IMR-90 (cell line): Measurements from ENCODE around the gene VASH1. TPM values are rescaled to one million over a fixed set of nuclear protein-coding genes. Genes with fewer than 3 reads are reported as not detected.

ENCODE experiments used
- ATAC-seq: fragments of 200-7000 bp; cut with Tn5 transposase; 2 replicates; pipeline ENCODE4 v1.9.1; 2020; ENCODE audit warnings: low read depth, mild to moderate bottlenecking, moderate library complexity
- BruUV-seq: library from RNA; stranded (reverse); fragments of 400-500 nt; replicated peaks from 2 replicates; lab custom pipeline; 2021; lab: Mats Ljungman, UMichigan
- CTCF ChIA-PET: fragments of 300-600 bp; formaldehyde crosslinking; extraction: SDS; loops from one replicate; lab custom pipeline; 2021; ENCODE audit warnings: antibody characterized with exemption; lab: Yijun Ruan, JAX
- POLR2A ChIA-PET: fragments of 300-600 bp; sonication (Branson Sonifier 250); formaldehyde crosslinking; loops from one replicate; lab custom pipeline; 2022; ENCODE audit warnings: antibody characterized with exemption; ENCODE audit not compliant: unreplicated experiment; lab: Charles Lee
- DNase-seq: peaks from one replicate; pipeline ENCODE4 v3.0.0; 2013
- H2AFZ ChIP-seq: replicated peaks from 2 replicates; pipeline ENCODE3; 2013; ENCODE audit warnings: low read length, mild to moderate bottlenecking; ENCODE audit not compliant: poor library complexity
- H2AK5ac ChIP-seq: 2 replicates; pipeline ENCODE4 v1.6.1; 2013; ENCODE audit warnings: low read depth, low read length, inconsistent platforms
- H2AK9ac ChIP-seq: replicated peaks from 2 replicates; pipeline ENCODE3; 2013; ENCODE audit warnings: mild to moderate bottlenecking, low read depth, low read length, moderate library complexity; ENCODE audit not compliant: poor library complexity
- H2BK120ac ChIP-seq: 2 replicates; pipeline ENCODE4 v1.6.1; 2013; ENCODE audit warnings: low read depth, low read length, inconsistent platforms
- H2BK15ac ChIP-seq: 3 replicates; pipeline ENCODE4 v1.6.1; 2013; ENCODE audit warnings: low read depth, low read length, inconsistent platforms
- H2BK20ac ChIP-seq: 2 replicates; pipeline ENCODE4 v1.6.1; 2013; ENCODE audit warnings: low read depth, mild to moderate bottlenecking, inconsistent platforms, low read length, moderate library complexity
- H2BK5ac ChIP-seq: 2 replicates; pipeline ENCODE4 v1.6.1; 2013; ENCODE audit warnings: mild to moderate bottlenecking, low read depth, low read length, inconsistent platforms; ENCODE audit not compliant: poor library complexity, severe bottlenecking
- H3K14ac ChIP-seq: replicated peaks from 2 replicates; pipeline ENCODE4 v1.6.1; 2013; ENCODE audit warnings: low read depth, low read length, inconsistent platforms
- H3K18ac ChIP-seq: 2 replicates; pipeline ENCODE4 v1.6.1; 2013; ENCODE audit warnings: low read depth, low read length, control low read depth
- H3K23ac ChIP-seq: 2 replicates; pipeline ENCODE4 v1.6.1; 2013; ENCODE audit warnings: low read depth, low read length, inconsistent platforms
- H3K27ac ChIP-seq: 2 replicates; pipeline ENCODE4 v1.5.1; 2013; ENCODE audit warnings: mild to moderate bottlenecking, control low read depth, low read length; ENCODE audit not compliant: insufficient read depth
- H3K27me3 ChIP-seq: 2 replicates; pipeline ENCODE4 v1.6.1; 2013; ENCODE audit warnings: low read length; ENCODE audit not compliant: control insufficient read depth, insufficient read depth
- H3K36me3 ChIP-seq: 2 replicates; pipeline ENCODE4 v1.6.1; 2013; ENCODE audit warnings: low read length, mixed read lengths; ENCODE audit not compliant: control insufficient read depth, insufficient read depth
- H3K4ac ChIP-seq: 2 replicates; pipeline ENCODE4 v1.6.1; 2013; ENCODE audit warnings: low read depth, low read length, inconsistent platforms
- H3K4me1 ChIP-seq: 2 replicates; pipeline ENCODE4 v1.6.1; 2013; ENCODE audit warnings: low read length, mixed read lengths; ENCODE audit not compliant: control insufficient read depth, insufficient read depth
- H3K4me2 ChIP-seq: 2 replicates; pipeline ENCODE4 v1.6.1; 2013; ENCODE audit warnings: low read depth, mild to moderate bottlenecking, control low read depth, low read length, moderate library complexity
- H3K4me3 ChIP-seq: 2 replicates; pipeline ENCODE4 v1.5.1; 2013; ENCODE audit warnings: low read depth, mild to moderate bottlenecking, control low read depth, low read length, moderate library complexity; ENCODE audit not compliant: insufficient read depth
- H3K56ac ChIP-seq: 2 replicates; pipeline ENCODE4 v1.6.1; 2013; ENCODE audit warnings: low read length, inconsistent platforms; ENCODE audit not compliant: insufficient read depth; ENCODE audit errors: extremely low read depth
- H3K79me1 ChIP-seq, 2 experiments: 2 replicates each; pipeline ENCODE4 v1.6.1; 2013; ENCODE audit warnings: low read length in 2 of 2, inconsistent platforms in 1 of 2, low read depth in 1 of 2
- H3K9ac ChIP-seq: 2 replicates; pipeline ENCODE4 v1.6.1; 2013; ENCODE audit warnings: low read depth, low read length, control low read depth
- H3K9me1 ChIP-seq: 2 replicates; pipeline ENCODE4 v1.6.1; 2013; ENCODE audit warnings: low read length, inconsistent platforms; ENCODE audit not compliant: insufficient read depth
- H3K9me3 ChIP-seq: 2 replicates; pipeline ENCODE4 v1.6.1; 2013; ENCODE audit warnings: low read length; ENCODE audit not compliant: control insufficient read depth, insufficient read depth
- H4K20me1 ChIP-seq: 2 replicates; pipeline ENCODE4 v1.6.1; 2013; ENCODE audit warnings: low read length, inconsistent platforms; ENCODE audit not compliant: insufficient read depth
- H4K5ac ChIP-seq: 2 replicates; pipeline ENCODE4 v1.6.1; 2013; ENCODE audit warnings: mild to moderate bottlenecking, low read depth, low read length, control low read depth
- H4K8ac ChIP-seq, 2 experiments: 2 replicates each; pipeline ENCODE4 v1.6.1; 2013; ENCODE audit warnings: low read depth in 2 of 2, low read length in 2 of 2, control low read depth in 1 of 2, inconsistent platforms in 1 of 2
- H4K91ac ChIP-seq: 2 replicates; pipeline ENCODE4 v1.6.1; 2013; ENCODE audit warnings: low read depth, low read length, inconsistent platforms; ENCODE audit not compliant: insufficient read depth
- BHLHE40 ChIP-seq: fragments of 150-350 bp; IDR thresholded peaks from 2 replicates; pipeline ENCODE4 v1.6.1; 2016; ENCODE audit warnings: mild to moderate bottlenecking, low read depth, low read length
- CEBPB ChIP-seq: IDR thresholded peaks from 2 replicates; pipeline ENCODE4 v1.6.1; 2012; ENCODE audit warnings: low read depth, low read length, improper control_type of control experiment
- CHD1 ChIP-seq: IDR thresholded peaks from 2 replicates; pipeline ENCODE4 v1.6.1; 2012; ENCODE audit warnings: low read depth, low read length, improper control_type of control experiment
- FOS ChIP-seq: fragments of 150-350 bp; IDR thresholded peaks from 2 replicates; pipeline ENCODE4 v1.6.1; 2016; ENCODE audit warnings: low read depth, low read length
- MAFK ChIP-seq: IDR thresholded peaks from 2 replicates; pipeline ENCODE4 v1.6.1; 2012; ENCODE audit warnings: low read depth, low read length, improper control_type of control experiment
- MAZ ChIP-seq: IDR thresholded peaks from 2 replicates; pipeline ENCODE4 v1.6.1; 2012; ENCODE audit warnings: low read depth, mild to moderate bottlenecking, low read length, improper control_type of control experiment, moderate library complexity, borderline replicate concordance
- MXI1 ChIP-seq: IDR thresholded peaks from 2 replicates; pipeline ENCODE4 v1.6.1; 2012; ENCODE audit warnings: low read depth, mild to moderate bottlenecking, low read length, moderate library complexity, borderline replicate concordance
- NFE2L2 ChIP-seq: fragments of 150-350 bp; IDR thresholded peaks from 2 replicates; pipeline ENCODE4 v1.6.1; 2016; ENCODE audit warnings: low read depth, mild to moderate bottlenecking, low read length
- POLR2A ChIP-seq: IDR thresholded peaks from 2 replicates; pipeline ENCODE4 v1.6.1; 2012; ENCODE audit warnings: mild to moderate bottlenecking, low read depth, low read length
- RCOR1 ChIP-seq: IDR thresholded peaks from 2 replicates; pipeline ENCODE4 v1.6.1; 2012; ENCODE audit warnings: mild to moderate bottlenecking, low read length, improper control_type of control experiment; ENCODE audit not compliant: insufficient replicate concordance
- RFX5 ChIP-seq: IDR thresholded peaks from 2 replicates; pipeline ENCODE4 v1.8.0; 2012; ENCODE audit warnings: low read depth, mild to moderate bottlenecking, low read length, moderate library complexity
- SMC3 ChIP-seq: fragments of 150-350 bp; IDR thresholded peaks from 2 replicates; pipeline ENCODE4 v1.6.1; 2016; ENCODE audit warnings: low read depth, mild to moderate bottlenecking, antibody characterized with exemption, low read length, moderate library complexity
- WGBS, 2 experiments: methylation state at CpG; one replicate each; pipeline versions ENCODE4 v1.1.5 to v1.1.7; 2013; ENCODE audit warnings: missing lambda C conversion rate in 2 of 2; ENCODE audit not compliant: insufficient read length in 1 of 2; ENCODE audit errors: extremely low coverage in 2 of 2; 5-methylcytosine and 5-hydroxymethylcytosine counted together
- dilution Hi-C: fragments of 300-500 bp; cut with HindIII; formaldehyde crosslinking; loops from one replicate; pipeline ENCODE4 v1.14.3; 2018; ENCODE audit warnings: low sequenced_read_pairs; ENCODE audit not compliant: unreplicated experiment
- in situ Hi-C: fragments of 300-500 bp; cut with MboI; formaldehyde crosslinking; loops from 3 replicates; pipeline ENCODE4 v1.14.3; 2019; ENCODE audit warnings: low sequenced_read_pairs, inconsistent platforms, mixed read lengths
- intact Hi-C: fragments of 100-400 bp; cut with micrococcal nuclease; formaldehyde crosslinking; loops from 2 replicates; pipeline ENCODE4 v1.10.0; 2022
- polyA plus RNA-seq, 3 experiments: library from polyadenylated mRNA; depleted of rRNA; stranded (reverse); fragments of >200 nt; gene quantifications; 2 replicates each; pipeline ENCODE4 v1.2.3, GENCODE V29; 2012; ENCODE audit warnings: low replicate concordance in 1 of 3
- total RNA-seq: library from RNA; depleted of rRNA; stranded (reverse); fragments of >200 nt; gene quantifications from 2 replicates; pipeline ENCODE4 v1.2.3, GENCODE V29; 2012
- TF ChIP-seq, protein P1 (sequence below): conservative IDR thresholded peaks from 2 replicates; pipeline ENCODE4 v1.5.1; 2012; ENCODE audit warnings: mild to moderate bottlenecking, low read depth, low read length, improper control_type of control experiment
- TF ChIP-seq, protein P2 (sequence below): fragments of 150-350 bp; IDR thresholded peaks from 2 replicates; pipeline ENCODE4 v1.6.1; 2017; ENCODE audit warnings: mild to moderate bottlenecking, antibody characterized with exemption, low read length, low read depth
- TF ChIP-seq, protein P3 (sequence below): fragments of 150-350 bp; IDR thresholded peaks from 2 replicates; pipeline ENCODE4 v1.6.1; 2016; ENCODE audit warnings: low read depth, mild to moderate bottlenecking, low read length, moderate library complexity, borderline replicate concordance

The VASH1 gene
- total and polyA plus RNA-seq, 2 of the 4 experiments (the other 2 are of a cell fraction): 2.0 to 9.5 TPM

DNA sequence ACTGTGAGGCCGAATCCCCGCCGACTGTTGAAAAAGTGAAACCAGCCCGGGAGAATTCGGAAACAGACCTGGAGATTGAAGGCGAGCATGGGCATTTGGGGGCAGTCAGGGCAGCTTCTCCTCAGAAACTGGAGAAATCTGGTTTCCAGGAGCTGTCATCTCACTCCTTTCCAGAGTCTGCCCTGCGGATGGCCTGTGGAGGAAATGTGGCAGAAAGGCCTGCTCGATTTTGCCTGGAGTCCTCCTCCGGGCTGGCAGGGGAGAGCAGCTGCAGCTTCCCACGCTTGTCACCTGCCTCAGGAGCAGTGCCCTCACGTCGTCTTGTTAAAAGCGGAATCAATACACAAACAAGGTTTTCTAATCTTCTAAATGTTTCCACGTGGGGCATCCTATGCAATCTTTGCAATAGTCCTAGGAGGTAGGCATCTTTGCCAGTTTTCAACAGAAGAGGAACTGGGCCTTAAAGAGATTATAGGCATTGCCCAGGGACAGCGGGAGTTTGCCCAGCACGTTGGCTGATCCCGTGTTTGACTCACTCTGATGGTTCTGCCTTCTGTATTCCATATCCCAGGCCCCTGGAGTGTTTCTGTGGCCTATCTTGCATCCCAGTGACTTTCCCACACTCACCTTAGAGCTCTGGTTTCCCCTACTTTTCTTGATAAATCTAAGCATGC lies 67.2 kb downstream of the VASH1 start:
- Histone ChIP-seq H3K23ac (no peak overlapping the region), H3K27ac (no peak overlapping the region), H4K8ac (no peak overlapping the region), H3K14ac (no peak overlapping the region), H3K4me3 (no peak overlapping the region), H3K79me1 (no peaks in the 10 kb centered on the region), H2BK20ac (no peak overlapping the region), H2AK9ac (no peak overlapping the region), H4K5ac (no peak overlapping the region), H3K9me1 (no peaks in the 10 kb centered on the region), H2BK5ac (no peak overlapping the region), H4K91ac (no peak overlapping the region), H3K4me1 (no peaks in the 10 kb centered on the region), H2BK120ac (no peak overlapping the region), H3K27me3 (peaks cover 18% of the 10 kb centered on the region), H2AFZ (peak overlapping the region; percentile 49), H3K9me3 (no peaks in the 10 kb centered on the region), H4K20me1 (no peaks in the 10 kb centered on the region), H3K18ac (no peak overlapping the region), H3K36me3 (no peaks in the 10 kb centered on the region), H2AK5ac (no peak overlapping the region), H3K4ac (no peak overlapping the region), H3K56ac (no peak overlapping the region), H2BK15ac (no peak overlapping the region), H3K9ac (no peak overlapping the region), H3K4me2 (0 out of 2 replicates have a peak overlapping the region, but pooled peaks have one; percentile 57)
- in situ Hi-C loops: no loop called here
- DNase-seq (no peak), ATAC-seq (no peak)
- TF ChIP-seq POLR2A (no peak), RFX5 (no peak), MAFK (no peak), FOS (no peak), MXI1 (no peak), NFE2L2 (no peak), SMC3 (no peak), CHD1 (no peak), RCOR1 (no peak), BHLHE40 (no peak), MAZ (no peak), CEBPB (no peak)
- TF ChIP-seq, protein P1, sequence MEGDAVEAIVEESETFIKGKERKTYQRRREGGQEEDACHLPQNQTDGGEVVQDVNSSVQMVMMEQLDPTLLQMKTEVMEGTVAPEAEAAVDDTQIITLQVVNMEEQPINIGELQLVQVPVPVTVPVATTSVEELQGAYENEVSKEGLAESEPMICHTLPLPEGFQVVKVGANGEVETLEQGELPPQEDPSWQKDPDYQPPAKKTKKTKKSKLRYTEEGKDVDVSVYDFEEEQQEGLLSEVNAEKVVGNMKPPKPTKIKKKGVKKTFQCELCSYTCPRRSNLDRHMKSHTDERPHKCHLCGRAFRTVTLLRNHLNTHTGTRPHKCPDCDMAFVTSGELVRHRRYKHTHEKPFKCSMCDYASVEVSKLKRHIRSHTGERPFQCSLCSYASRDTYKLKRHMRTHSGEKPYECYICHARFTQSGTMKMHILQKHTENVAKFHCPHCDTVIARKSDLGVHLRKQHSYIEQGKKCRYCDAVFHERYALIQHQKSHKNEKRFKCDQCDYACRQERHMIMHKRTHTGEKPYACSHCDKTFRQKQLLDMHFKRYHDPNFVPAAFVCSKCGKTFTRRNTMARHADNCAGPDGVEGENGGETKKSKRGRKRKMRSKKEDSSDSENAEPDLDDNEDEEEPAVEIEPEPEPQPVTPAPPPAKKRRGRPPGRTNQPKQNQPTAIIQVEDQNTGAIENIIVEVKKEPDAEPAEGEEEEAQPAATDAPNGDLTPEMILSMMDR: no peak
- TF ChIP-seq, protein P2, sequence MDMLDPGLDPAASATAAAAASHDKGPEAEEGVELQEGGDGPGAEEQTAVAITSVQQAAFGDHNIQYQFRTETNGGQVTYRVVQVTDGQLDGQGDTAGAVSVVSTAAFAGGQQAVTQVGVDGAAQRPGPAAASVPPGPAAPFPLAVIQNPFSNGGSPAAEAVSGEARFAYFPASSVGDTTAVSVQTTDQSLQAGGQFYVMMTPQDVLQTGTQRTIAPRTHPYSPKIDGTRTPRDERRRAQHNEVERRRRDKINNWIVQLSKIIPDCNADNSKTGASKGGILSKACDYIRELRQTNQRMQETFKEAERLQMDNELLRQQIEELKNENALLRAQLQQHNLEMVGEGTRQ: no peak
- TF ChIP-seq, protein P3, sequence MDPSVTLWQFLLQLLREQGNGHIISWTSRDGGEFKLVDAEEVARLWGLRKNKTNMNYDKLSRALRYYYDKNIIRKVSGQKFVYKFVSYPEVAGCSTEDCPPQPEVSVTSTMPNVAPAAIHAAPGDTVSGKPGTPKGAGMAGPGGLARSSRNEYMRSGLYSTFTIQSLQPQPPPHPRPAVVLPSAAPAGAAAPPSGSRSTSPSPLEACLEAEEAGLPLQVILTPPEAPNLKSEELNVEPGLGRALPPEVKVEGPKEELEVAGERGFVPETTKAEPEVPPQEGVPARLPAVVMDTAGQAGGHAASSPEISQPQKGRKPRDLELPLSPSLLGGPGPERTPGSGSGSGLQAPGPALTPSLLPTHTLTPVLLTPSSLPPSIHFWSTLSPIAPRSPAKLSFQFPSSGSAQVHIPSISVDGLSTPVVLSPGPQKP: no peak
- intact Hi-C loops: no loop called here
- CTCF ChIA-PET: no interaction called here
- dilution Hi-C loops: no loop called here
- BruUV-seq: no TSS peak
- POLR2A ChIA-PET: no interaction called here
- 55% methylated on average over 5 of the region's 17 CpGs; no CpG with 5 or more reads in 1 of the 2 experiments for WGBS, 2 experiments
